SK-N-MC (cell line): ENCODE data around the gene TNFAIP2.

Experiments used
- EZH2 ChIP-seq: fragments of 200-600 bp; sonication (generic); IDR thresholded peaks from one replicate; pipeline ENCODE4 v1.6.1; 2017; ENCODE audit warnings: antibody characterized with exemption
- POLR2AphosphoS5 ChIP-seq: IDR thresholded peaks from 2 replicates; pipeline ENCODE4 v1.6.1; 2012; ENCODE audit warnings: mild to moderate bottlenecking, low read depth, low read length, borderline replicate concordance

- TF ChIP-seq POLR2AphosphoS5 (no peak), EZH2 (no peak)
These were observed 22.8 kb upstream of the TNFAIP2 start for GRCh38 chr14:103100281-103101121.
